Superior temporal gyrus (tissue), 1 donor: Measurements from ENCODE around the gene CACNA1C.

Experiments
- DNase-seq: peaks from one replicate; pipeline ENCODE4 v3.0.0-alpha.2; 2016; ENCODE audit errors: extremely low spot score

The CACNA1C gene

DNA sequence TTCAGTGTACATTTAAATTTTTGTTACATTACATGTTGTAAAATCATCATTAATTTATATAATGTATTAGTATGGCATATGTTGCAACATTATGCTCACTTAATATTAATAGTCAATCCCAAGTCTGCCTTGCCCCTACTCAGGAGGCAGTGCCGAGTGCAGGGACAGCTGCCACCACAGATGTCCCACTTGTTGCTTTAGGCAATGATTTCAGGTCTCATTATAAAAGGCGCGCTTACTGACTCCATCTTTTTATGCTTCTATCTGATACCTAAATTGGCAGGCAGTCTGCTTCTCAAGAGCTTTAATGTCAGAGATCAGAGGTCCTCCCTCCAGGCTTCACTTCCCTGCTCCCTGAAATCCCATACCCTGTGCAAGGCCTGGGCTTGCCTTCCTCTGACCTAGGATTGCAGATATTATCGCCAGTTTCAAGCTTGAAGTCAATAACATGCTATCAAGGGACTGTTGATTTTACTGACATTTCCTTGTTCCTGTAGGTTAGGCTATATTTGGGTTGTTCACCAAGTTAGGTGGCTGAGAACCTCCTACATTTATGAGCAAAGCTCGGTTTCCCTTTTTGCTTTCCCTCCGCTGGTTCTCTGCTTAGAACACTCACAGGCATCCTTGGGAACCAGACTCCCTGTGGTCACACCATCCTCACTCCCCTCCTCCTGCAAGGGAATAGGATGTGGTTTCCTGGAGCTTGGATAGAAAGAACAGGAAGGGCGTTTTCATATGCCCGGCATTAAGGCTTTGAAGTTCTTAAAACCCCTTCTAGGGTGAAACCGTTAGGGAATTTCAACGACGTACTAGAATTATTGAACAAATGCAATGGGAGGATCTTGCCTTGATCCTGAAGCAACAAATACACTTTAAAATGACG lies 533.6 kb downstream of the CACNA1C start:
- no peak for DNase-seq

DNA sequence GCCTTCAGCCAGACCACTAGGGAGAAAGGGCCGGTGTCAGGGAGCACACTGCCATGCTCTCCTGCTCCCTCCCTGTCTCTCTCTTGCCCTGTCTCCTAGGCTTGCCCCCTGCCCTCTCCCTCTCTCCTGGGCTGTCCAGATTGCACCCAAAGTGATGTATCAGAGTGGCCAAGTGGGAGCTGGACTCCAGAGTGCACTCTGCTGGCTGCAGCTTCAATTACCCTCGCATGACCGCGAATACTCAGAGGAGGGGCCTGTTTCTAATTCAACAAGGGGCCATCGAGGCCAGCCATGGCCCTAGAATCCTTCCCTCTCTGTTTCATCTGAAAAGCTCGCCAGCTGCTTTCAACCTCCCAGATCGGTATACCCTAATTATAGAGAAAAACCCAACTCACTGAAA lies 535.6 kb downstream of the CACNA1C start:
- no peak for DNase-seq

DNA sequence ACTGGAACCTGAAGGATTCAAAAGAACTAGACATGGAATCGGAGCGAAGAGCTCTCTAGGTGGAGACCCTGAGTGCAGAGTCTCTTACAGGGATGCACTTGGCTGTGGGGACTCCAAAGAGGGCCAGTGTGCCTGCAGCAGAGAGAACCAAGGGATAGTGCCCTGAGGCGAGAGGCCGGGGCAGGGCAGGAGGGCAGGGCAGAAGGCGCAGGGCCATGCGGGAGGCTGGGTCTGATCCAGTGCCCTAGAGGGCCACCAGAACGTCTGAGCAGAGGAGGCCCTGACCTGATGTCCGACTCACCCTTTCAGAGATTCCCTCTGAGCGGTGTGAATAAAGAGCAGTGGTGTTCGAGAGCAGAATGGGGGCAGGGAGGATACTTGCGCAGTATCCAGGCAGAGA lies 536.6 kb downstream of the CACNA1C start:
- DNase-seq, result no peak

DNA sequence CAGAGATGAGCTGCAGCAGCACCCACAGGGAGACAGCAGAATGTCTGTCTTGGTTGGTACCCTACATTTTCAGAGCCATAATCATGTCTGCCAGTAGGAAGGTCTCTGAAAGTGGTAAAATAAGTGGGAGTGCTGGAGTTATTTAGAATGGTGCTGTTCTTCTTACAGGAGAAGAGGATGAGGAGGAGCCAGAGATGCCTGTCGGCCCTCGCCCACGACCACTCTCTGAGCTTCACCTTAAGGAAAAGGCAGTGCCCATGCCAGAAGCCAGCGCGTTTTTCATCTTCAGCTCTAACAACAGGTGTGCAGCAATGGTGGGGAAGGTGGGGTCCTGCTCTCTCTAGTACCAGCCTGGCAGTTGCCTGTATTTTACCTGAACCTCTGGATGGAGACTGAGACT lies 540.3 kb downstream of the CACNA1C start:
- DNase-seq, result no peak

DNA sequence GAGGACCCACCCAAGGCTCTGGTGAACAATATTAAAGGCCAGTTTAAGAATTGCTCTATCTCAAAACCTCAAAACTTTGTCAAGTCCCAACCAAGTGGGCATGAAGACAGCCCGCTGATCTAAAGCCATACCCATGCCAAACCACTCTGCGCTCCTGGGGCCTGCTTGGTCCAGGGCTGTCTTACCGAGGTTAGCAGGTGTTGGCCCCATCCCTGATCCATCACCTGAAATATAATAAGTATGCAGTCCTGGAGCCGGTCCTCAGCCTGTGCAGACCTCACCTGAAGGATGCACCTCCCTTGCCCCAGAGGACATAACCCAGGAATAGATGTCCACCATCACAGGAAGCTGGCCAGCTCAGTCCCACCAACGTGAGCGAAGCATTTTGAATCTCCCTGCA lies 543.7 kb downstream of the CACNA1C start:
- DNase-seq, result no peak

DNA sequence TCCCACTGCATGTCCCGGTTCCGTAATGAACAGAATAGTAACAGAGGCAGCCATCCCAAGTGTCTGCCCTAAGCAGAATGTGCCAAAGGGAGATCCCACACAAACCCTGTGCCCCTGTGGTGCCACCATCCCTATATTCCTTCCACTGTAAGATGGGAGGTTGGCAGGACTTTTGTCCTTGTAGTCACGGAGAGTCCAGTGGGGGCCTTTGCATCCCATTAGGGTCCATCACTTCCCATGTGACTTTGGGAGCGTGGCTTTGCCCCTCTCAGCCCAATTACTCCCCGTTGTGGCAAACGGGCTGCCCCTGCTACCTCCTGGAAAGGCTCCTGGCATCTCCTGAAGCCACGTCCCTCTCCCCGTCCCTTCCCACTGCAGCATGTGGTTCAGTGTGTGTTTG lies 552.5 kb downstream of the CACNA1C start:
- DNase-seq, result no peak

DNA sequence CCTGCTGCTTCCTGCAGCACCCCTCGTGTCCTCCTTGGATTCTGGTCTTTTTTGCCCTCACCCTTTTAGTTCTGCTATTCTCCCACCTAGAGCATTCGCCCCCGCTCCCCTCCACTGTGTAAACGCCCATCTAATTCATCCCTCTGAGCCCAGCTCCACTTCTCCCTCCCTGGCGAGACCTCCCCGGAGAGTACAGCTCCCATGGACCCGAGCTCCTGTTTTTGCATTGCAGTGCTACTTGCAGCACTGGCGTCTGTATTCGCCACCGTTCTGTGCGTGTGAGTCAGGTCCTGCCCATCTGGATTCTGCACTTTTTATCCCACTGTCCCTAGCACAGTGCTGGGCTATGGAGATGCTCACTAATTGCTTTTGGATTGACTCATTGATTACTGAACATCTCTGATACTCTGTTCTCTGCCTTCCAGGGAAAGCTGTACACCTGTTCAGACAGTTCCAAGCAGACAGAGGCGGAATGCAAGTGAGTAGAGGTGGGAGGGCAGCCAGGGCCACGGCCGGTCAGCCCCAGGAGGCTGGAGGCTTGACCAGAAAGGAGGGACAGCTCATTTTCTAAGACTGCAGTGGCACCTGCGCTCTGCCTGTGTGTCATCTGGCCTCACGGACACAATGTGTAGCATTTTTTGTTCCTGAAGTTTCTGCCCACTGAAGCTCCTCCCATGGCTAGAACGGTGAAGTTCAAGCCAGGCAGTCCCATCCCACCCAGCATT lies 553.6 kb downstream of the CACNA1C start:
- no peak for DNase-seq

DNA sequence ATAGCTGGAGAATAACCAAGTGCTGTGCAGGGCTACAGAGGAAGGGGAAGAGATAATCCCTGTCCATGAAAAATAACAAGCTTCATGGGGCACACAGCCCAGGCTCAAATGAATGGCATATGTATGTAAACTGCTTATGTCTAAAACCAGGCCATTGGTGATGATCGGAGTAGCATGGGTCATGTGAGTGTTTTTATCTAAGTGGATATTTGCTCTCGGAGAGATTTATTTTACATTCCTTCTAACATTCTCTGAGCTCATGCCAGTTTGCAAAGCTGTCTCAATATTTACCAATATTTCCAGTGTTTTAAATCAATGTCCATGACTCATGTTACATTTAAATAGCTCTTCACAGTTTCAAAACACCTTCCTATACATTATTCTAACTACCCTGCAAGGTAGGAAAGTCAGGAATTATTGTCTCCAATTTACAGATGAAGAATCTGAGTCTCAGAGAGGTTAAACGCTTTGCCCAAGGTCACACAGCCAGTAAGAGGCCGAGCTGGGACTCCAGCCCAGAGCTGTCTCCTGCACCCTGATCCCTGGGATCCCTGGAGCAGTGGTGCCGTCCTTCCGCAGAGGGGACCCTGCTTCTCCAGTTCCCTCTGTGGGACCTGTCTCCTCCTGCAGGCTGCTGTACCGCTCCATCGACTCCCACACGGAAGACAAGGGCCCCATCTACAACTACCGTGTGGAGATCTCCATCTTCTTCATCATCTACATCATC lies 555.3 kb downstream of the CACNA1C start:
- no peak for DNase-seq

DNA sequence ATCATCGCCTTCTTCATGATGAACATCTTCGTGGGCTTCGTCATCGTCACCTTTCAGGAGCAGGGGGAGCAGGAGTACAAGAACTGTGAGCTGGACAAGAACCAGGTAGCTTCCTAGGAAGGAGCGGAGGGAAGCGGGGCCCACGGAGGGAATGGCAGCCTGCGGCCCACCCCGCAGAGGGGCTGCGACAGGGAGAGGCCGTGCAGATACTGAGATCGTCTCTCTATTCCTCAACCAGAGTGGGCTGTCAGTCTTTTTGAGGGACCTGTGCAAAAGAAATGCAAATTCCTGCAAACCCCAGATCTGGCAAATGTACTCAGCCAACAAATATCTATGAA lies 555.8 kb downstream of the CACNA1C start:
- no peak for DNase-seq

DNA sequence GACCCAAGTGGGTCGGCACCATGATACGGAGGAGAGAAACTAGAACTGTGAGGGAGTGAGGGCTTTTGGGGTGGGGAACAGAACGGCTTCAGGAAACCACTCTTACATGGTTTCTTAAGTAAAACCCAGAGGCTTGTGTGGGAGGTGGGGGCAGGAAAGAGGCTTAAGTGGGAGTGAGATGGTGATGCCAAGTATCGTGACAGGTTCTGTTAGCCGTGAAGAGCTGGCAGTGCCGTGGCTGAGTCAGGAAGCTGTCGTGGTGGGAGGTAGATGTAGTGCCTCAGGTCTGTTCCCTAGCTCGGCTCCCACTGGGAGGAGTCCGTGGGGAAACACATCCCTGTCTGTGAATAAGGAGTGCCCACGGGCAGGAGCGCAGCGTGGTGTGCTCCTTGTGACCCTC lies 556.2 kb downstream of the CACNA1C start:
- DNase-seq, result peak; percentile 42

DNA sequence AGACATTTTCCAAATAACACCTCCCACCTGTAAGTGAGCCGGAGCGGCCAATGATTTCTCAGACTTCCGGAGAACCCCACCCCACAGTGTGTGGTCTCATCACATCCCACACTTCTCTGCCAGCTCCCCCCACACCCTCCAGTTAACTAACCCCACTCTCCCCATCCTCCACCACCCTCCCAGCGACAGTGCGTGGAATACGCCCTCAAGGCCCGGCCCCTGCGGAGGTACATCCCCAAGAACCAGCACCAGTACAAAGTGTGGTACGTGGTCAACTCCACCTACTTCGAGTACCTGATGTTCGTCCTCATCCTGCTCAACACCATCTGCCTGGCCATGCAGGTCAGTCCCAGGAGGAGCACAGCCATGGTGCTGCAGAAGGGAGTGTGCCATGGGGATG lies 557.6 kb downstream of the CACNA1C start:
- DNase-seq, result no peak

DNA sequence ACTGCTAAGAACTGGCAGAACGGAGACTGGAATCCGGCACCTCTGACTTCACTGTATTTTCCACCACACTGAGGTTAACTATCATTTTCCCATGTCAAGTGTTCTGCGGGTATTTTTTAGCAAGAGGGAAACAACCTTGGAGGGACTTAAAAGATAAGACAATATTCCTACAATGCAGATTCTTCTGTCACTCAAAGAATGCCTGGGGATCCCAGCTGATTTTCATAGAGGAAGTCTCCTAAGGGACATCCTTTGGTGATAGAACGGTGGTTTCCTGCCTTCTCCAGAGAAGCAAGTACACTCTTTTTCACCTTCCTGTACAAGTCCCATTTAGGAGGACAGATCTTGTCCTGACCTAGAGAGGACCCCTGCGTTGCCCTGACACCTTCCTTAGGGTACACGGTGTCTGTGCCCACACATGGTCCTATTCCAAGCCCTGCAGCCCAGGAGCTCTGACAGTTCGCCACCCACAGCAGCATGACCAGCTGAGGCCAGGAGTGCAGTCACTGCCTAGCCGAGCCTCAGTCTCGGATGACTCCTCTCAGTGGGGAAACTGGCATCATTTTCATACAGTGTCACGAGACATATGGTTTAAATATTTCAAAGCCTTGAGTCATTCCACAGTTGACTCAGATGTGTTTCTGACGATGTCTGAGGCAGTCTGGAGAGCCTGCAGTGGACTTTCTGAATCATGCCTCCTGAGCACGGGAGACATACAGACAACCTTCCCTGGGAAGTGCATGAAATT lies 560.7 kb downstream of the CACNA1C start:
- DNase-seq, result peak; percentile 71

DNA sequence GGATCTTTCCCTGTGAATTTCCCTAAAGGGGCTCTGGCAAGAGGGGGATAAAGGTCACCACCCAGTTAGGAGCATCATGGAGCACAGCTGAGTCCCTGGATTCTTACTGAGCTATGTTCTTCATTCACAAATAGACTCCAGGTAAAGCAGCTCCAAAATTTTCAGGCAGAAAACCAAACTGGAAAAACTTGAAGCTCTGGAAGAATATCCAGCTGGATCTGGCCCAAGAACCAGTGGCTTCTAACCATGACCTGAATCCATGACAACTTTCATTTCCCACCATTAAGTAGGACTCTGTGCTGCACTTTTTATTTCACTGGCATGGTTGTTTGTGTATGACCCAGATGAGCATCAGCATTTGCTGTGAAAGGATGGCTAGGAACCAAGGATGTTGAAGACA lies 561.6 kb downstream of the CACNA1C start:
- DNase-seq, result no peak

DNA sequence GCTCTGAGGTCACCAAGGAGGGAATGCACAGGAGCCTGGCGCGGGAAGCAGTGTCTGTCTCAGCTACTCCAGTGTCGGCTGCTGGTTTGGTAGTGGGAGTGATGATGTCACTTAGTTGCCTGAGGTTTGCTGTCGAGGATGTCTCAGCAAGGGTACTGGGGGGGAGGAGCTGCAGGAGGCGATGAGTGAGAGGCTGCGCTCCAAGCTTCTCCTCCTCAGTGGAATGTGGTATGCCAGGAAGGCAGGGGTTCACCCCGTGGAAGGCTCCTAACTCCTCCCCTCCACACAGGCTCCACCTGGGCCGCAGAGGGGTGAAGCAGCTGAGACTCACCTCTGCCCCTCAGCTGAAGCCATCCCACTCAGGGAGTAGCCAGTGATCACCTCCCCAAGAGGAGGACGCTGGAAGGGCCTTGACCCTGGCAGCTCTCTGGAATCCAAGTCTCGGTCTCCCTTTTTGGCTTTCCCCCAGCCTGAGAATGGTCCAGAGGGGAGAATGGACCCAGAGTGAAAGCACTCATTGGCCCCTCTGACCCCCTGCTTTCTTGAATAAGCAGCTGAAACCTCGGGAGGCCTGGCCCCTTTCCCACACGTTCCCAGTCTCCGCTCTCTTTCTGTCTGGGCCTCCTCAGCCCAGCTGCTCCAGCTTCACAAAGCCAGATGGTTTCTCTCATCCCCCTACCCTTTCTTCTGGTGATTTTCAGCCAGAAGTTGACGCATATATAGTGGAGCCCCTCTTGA lies 563.0 kb downstream of the CACNA1C start:
- DNase-seq, result no peak

DNA sequence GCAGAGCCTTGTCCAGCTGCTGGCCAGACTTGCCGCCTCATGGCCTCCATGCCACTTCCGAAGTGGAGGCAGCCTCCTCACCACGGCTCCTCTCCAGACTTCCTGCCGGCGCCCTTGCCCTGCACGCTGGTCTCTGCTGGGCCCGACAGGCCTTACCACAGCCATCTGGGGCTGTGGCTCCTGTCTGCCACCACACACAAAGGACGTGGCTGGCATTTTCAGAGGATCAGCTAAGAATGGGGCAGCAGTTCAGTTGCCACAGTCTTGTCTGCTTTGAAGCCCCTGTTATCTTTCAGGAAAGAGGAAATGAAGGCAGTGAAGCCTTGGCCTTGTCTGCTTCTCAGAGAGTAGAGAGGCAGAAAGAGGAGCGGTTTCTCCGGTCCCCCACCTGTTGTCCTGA lies 564.0 kb downstream of the CACNA1C start:
- DNase-seq, result no peak

DNA sequence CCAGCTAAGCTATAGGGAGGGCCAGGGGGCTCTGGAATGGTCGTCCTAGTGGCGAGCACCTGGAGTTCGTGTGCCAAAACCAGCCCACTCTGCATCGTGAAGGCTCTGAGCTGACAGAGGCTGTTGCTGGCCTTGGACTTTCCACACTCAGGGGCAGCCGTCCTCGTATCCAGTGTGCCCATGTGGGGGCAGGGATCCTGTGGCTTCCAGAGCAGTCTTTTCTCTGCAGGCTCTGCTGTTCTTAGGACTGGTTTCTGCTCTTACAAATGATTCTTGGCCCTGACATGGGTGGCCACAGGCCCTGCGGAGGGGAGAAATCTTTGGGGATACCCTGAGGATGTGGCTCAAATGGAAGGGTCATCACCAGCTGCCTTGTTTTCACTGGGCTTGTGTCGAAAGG lies 564.6 kb downstream of the CACNA1C start:
- DNase-seq, result no peak

DNA sequence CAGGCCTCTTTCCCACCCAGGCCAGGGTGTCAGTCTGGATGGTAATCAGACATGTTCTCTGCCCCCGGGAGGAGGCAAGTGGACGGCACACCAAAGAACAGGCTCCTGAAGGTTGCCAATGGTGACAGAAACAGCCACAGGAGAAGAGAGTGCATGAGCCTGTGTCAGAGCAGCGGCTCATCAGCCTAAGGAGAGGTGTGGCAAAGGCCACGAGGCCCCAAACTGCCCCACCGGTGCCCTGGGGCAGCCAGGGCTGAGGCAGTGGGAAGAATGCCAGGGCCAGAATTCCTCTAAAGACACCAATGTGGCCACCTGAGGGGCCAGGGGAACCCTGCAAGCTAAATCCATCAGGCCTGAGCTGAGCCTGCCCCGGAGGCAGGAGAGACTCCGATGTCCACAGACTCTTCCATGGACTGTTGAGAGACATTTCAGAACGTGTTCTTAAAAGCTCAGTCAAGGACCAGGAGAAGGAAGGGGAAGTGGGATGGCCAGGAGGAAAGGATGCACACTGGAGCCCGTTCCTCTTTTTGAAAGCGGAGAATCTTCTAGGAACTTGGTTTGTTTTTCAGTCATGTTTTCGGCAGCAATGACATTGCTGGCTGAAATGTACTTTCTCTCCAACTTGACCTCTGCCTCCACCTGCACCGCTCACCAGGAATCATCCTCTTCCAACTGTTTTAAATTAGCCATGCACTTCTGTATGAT lies 565.7 kb downstream of the CACNA1C start:
- DNase-seq, result no peak

DNA sequence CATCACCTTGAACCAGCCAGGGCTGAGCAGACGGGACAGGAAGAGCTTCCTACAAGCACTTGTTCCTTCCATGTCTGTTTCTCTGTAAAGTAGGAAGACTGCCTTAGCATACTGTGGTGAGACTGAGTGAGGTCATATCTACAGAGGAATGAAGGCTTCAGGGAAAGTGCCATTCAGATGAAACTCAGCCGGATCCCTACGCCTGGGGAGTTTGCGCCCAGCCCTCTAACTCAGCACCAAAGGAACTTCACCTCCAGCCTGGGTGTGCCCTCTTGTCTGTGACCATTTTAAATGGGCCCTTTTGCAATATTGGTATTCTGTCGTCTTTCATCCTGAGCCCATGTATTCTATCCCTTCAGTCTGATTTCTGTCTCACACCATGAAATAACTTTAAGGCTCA lies 566.3 kb downstream of the CACNA1C start:
- no peak for DNase-seq

DNA sequence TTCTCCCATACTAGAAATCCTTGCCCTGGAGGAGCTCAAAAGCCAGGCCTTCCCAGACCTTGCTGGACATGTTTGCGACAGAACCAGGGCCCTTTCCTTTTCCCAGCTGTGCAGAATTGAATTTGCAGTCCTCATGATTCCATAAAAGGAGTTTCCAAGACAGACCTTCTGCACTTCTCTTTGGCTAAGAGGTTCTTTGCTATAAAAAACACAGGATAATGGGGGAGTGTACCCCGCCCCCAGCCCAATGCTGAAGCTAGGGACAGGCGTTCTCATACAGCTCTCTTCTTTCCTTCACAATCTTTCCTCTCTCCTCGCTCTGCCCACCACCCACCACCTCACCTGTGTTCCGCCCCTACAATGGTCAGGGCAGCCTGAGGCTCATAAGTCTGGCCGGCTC lies 569.7 kb downstream of the CACNA1C start:
- DNase-seq, result no peak

DNA sequence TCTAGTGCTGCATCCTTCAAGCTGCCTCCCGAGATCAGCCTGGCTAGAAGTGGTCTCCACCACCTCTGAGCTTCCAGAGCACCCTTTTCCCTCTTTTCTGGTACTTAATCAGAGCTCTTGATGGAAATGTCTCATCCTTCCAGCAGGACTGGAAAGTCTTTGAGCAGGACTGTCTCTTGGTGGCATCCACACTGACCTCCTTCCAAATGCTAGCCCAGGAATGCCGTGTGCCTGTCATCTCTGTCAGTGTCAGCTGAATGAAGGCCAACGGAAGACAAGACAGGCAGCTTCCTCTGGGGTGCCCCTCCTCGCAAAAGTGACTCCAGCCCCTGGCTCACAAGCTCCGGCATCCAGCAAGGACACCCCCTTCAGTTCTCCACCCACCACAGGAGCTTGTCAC lies 570.7 kb downstream of the CACNA1C start:
- DNase-seq, result no peak
